Measurements from ENCODE around the gene TMEM52. TPM values are rescaled to one million over a fixed set of nuclear protein-coding genes. Genes with fewer than 3 reads are reported as not detected.

TMEM52 gene
- total and polyA plus RNA-seq, 2 donors (not counting 3 experiments of a cell fraction or from before 2014, with no cell fraction given) = 1.6 to 1.7 TPM

DNA sequence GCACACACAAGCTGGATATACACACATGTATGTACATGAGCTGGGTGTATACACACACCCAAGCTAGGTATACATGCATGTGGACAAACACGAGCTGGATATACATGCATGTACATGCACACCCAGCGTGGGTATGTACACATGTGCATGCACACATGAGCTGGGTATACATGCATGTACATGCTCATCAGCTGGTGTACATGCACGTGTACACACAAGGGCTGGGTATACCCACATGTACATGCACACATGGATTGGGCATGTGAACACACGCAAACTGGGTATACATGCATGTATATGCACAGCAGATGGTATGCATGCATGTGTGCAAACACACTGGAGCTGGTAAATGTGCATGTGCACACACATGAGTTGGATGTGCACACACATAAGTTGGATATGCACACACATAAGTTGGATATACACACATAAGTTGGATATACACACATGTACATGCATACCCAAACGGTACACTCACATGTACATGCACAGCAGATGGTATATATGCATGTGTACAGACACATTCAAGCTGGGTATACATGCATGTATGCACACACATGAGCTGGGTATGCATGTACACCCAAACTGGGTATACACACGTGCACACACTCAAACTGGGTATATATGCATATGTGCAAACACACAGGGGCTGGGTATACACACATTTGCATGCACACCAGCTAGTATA lies 20.7 kb downstream of the TMEM52 start:
- dilution Hi-C loops (cut with MboI; ENCODE audit: extremely low pct_ligation_motif_present, low sequenced_read_pairs) (no loop called here), intact Hi-C loops (cut with micrococcal nuclease) (no loop called here)
- BruUV-seq (replicated peaks) = no TSS peak
- Histone ChIP-seq H3K4me3 (replicated peaks in 1 of 3; ENCODE audit: insufficient read depth in 1 of 3, low read depth in 1 of 3, low read length in 3 of 3) (no peak overlapping the region), H4K20me1 (replicated peaks; ENCODE audit: control insufficient read depth, extremely low read depth, insufficient read depth, low read length) (no peaks in the 10 kb centered on the region), H3K79me2 (ENCODE audit: control insufficient read depth, insufficient read depth, low read length) (no peaks in the 10 kb centered on the region), H3K4me1 (ENCODE audit: control insufficient read depth, extremely low read depth, insufficient read depth, low read length) (no peaks in the 10 kb centered on the region), H3K9me1 (replicated peaks; ENCODE audit: control insufficient read depth, extremely low read depth, insufficient read depth, low read length) (no peaks in the 10 kb centered on the region), H3K9ac (replicated peaks; ENCODE audit: extremely low read depth, insufficient read depth, low read length) (no peak overlapping the region), H3K9me3 (replicated peaks; ENCODE audit: control insufficient read depth, insufficient read depth, low read length) (no peaks in the 10 kb centered on the region), H3K36me3 (ENCODE audit: control insufficient read depth in 2 of 2, extremely low read depth in 1 of 2, insufficient read depth in 2 of 2, low read length in 2 of 2) (no peaks in the 10 kb centered on the region), H2AFZ (ENCODE audit: low read depth, low read length) (no peak overlapping the region), H3K27me3 (ENCODE audit: control insufficient read depth in 2 of 2, insufficient read depth in 2 of 2, low read length in 2 of 2) (no peaks in the 10 kb centered on the region), H3K27ac (ENCODE audit: insufficient read depth, low read depth, low read length) (no peak overlapping the region), H3K4me2 (ENCODE audit: insufficient read depth, low read length) (no peak overlapping the region)
- FAIRE-seq (no peak), DNase-seq (ENCODE audit: low read depth, low spot score) (no peak)
- no peak for TF ChIP-seq JUN (IDR thresholded peaks at IDR 0.05; ENCODE audit: borderline replicate concordance, insufficient read depth, insufficient read length, low read depth)
- TF ChIP-seq MYC (IDR thresholded peaks at IDR 0.05; ENCODE audit: low read depth, low read length) = no peak
- TF ChIP-seq, protein P1, sequence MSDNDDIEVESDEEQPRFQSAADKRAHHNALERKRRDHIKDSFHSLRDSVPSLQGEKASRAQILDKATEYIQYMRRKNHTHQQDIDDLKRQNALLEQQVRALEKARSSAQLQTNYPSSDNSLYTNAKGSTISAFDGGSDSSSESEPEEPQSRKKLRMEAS (IDR thresholded peaks at IDR 0.05; ENCODE audit: insufficient read depth, insufficient read length) = no peak
- no peak for TF ChIP-seq POLR2AphosphoS5 (IDR thresholded peaks at IDR 0.05; ENCODE audit: insufficient read depth, low read depth, low read length)
- no peak for TF ChIP-seq EZH2 (IDR thresholded peaks at IDR 0.05; ENCODE audit: borderline replicate concordance, low read depth, low read length, severe bottlenecking)
- no peak for TF ChIP-seq GATA2 (IDR thresholded peaks at IDR 0.05; ENCODE audit: insufficient read depth, insufficient read length, low read depth, low read length)
- no peak for TF ChIP-seq POLR2A (IDR thresholded peaks at IDR 0.05; ENCODE audit: low read depth, low read length)
- TF ChIP-seq, protein P2, sequence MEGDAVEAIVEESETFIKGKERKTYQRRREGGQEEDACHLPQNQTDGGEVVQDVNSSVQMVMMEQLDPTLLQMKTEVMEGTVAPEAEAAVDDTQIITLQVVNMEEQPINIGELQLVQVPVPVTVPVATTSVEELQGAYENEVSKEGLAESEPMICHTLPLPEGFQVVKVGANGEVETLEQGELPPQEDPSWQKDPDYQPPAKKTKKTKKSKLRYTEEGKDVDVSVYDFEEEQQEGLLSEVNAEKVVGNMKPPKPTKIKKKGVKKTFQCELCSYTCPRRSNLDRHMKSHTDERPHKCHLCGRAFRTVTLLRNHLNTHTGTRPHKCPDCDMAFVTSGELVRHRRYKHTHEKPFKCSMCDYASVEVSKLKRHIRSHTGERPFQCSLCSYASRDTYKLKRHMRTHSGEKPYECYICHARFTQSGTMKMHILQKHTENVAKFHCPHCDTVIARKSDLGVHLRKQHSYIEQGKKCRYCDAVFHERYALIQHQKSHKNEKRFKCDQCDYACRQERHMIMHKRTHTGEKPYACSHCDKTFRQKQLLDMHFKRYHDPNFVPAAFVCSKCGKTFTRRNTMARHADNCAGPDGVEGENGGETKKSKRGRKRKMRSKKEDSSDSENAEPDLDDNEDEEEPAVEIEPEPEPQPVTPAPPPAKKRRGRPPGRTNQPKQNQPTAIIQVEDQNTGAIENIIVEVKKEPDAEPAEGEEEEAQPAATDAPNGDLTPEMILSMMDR (IDR thresholded peaks at IDR 0.05; ENCODE audit: extremely low read depth in 1 of 2, insufficient read depth in 1 of 2, low read depth in 1 of 2, low read length in 2 of 2) = no peak
- no peak for TF ChIP-seq FOS (IDR thresholded peaks at IDR 0.05; ENCODE audit: borderline replicate concordance, insufficient read depth, low read length)
- CTCF ChIA-PET = interaction anchor here (1.4 to 2.6 kb wide), 2 partner anchors 7 to 40 kb away, joined by 4 to 15 read pairs; no protein-coding TSS in a partner anchor
- POLR2A ChIA-PET = no interaction called here
